Liver (tissue), 3 donors: ENCODE data around the gene AKNA.

Experiments
- EGR1 ChIP-seq, 2 donors: IDR thresholded peaks; 2 replicates each; pipeline ENCODE4 v1.6.1; 2016 to 2018; ENCODE audit warnings: antibody characterized with exemption in 2 of 2, low read depth in 2 of 2
- FOXA1 ChIP-seq: IDR thresholded peaks from 2 replicates; pipeline ENCODE4 v1.6.1; 2016; ENCODE audit warnings: antibody characterized with exemption
- TF ChIP-seq, protein P1 (sequence below): IDR thresholded peaks from 2 replicates; pipeline ENCODE4 v1.6.1; 2016; ENCODE audit warnings: antibody characterized with exemption
- TF ChIP-seq, protein P2 (sequence below): fragments of 150-350 bp; IDR thresholded peaks from 2 replicates; pipeline ENCODE4 v1.5.1; 2017; ENCODE audit warnings: improper control_type of control experiment, low read depth, low read length; ENCODE audit not compliant: missing input control
- TF ChIP-seq, protein P3 (sequence below): IDR thresholded peaks from 2 replicates; pipeline ENCODE4 v1.6.1; 2016; ENCODE audit warnings: antibody characterized with exemption, mild to moderate bottlenecking
- TF ChIP-seq, protein P4 (sequence below): IDR thresholded peaks from 2 replicates; pipeline ENCODE4 v1.6.1; 2016; ENCODE audit warnings: antibody characterized with exemption
- donor health status: healthy.
- donor health status: healthy.

DNA sequence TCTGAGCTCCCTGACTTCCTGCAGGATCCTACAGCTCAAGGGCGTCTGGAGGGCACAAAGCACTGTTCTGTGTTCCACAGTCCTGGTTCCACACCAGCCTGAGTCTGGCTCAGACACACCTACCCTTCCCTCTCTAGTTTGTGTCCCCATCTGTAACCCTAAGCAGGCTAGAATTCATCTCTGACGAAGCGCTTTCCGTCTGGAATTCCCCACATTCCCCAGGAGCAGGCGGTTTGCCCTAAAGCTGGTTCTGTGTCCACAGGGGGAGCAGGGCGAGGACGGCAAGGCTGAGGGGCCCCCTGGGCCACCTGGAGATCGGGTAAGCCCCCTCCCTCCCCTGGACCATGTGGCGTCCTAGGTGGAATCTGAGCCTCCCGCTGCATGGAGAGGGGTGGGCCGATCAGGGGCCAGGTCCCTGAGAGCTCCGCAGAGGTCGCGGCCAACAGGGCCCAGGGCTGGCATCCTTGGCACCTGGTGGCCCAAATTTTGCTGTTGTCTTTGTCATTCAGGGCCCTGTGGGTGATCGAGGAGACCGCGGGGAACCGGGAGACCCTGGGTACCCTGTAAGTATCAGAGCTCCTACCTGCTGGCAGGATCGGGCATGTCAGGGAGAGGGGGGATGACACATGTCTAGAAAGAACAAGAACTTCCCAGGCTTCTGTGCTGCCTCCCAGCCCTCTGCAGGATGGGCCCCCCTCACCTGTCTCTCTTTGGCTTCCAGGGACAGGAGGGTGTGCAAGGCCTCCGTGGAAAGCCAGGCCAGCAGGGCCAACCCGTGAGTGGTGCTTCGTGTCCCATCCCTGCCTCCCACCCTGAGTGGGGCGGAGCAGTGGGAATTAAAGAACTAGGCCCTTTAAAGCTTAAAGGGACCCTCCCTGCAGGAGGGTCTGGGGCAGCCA, 99.3 kb downstream of the AKNA start:
- TF ChIP-seq, protein P1, sequence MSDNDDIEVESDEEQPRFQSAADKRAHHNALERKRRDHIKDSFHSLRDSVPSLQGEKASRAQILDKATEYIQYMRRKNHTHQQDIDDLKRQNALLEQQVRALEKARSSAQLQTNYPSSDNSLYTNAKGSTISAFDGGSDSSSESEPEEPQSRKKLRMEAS: no peak
- TF ChIP-seq, protein P2, sequence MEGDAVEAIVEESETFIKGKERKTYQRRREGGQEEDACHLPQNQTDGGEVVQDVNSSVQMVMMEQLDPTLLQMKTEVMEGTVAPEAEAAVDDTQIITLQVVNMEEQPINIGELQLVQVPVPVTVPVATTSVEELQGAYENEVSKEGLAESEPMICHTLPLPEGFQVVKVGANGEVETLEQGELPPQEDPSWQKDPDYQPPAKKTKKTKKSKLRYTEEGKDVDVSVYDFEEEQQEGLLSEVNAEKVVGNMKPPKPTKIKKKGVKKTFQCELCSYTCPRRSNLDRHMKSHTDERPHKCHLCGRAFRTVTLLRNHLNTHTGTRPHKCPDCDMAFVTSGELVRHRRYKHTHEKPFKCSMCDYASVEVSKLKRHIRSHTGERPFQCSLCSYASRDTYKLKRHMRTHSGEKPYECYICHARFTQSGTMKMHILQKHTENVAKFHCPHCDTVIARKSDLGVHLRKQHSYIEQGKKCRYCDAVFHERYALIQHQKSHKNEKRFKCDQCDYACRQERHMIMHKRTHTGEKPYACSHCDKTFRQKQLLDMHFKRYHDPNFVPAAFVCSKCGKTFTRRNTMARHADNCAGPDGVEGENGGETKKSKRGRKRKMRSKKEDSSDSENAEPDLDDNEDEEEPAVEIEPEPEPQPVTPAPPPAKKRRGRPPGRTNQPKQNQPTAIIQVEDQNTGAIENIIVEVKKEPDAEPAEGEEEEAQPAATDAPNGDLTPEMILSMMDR: no peak
- no peak for TF ChIP-seq EGR1 (IDR thresholded peaks at IDR 0.05; ENCODE audit: low read depth in 2 of 2)
- TF ChIP-seq FOXA1: no peak
- TF ChIP-seq, protein P3, sequence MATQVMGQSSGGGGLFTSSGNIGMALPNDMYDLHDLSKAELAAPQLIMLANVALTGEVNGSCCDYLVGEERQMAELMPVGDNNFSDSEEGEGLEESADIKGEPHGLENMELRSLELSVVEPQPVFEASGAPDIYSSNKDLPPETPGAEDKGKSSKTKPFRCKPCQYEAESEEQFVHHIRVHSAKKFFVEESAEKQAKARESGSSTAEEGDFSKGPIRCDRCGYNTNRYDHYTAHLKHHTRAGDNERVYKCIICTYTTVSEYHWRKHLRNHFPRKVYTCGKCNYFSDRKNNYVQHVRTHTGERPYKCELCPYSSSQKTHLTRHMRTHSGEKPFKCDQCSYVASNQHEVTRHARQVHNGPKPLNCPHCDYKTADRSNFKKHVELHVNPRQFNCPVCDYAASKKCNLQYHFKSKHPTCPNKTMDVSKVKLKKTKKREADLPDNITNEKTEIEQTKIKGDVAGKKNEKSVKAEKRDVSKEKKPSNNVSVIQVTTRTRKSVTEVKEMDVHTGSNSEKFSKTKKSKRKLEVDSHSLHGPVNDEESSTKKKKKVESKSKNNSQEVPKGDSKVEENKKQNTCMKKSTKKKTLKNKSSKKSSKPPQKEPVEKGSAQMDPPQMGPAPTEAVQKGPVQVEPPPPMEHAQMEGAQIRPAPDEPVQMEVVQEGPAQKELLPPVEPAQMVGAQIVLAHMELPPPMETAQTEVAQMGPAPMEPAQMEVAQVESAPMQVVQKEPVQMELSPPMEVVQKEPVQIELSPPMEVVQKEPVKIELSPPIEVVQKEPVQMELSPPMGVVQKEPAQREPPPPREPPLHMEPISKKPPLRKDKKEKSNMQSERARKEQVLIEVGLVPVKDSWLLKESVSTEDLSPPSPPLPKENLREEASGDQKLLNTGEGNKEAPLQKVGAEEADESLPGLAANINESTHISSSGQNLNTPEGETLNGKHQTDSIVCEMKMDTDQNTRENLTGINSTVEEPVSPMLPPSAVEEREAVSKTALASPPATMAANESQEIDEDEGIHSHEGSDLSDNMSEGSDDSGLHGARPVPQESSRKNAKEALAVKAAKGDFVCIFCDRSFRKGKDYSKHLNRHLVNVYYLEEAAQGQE: no peak
- TF ChIP-seq, protein P4, sequence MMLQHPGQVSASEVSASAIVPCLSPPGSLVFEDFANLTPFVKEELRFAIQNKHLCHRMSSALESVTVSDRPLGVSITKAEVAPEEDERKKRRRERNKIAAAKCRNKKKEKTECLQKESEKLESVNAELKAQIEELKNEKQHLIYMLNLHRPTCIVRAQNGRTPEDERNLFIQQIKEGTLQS: no peak
